ENCODE results near the gene CDK6.

The CDK6 gene

DNA sequence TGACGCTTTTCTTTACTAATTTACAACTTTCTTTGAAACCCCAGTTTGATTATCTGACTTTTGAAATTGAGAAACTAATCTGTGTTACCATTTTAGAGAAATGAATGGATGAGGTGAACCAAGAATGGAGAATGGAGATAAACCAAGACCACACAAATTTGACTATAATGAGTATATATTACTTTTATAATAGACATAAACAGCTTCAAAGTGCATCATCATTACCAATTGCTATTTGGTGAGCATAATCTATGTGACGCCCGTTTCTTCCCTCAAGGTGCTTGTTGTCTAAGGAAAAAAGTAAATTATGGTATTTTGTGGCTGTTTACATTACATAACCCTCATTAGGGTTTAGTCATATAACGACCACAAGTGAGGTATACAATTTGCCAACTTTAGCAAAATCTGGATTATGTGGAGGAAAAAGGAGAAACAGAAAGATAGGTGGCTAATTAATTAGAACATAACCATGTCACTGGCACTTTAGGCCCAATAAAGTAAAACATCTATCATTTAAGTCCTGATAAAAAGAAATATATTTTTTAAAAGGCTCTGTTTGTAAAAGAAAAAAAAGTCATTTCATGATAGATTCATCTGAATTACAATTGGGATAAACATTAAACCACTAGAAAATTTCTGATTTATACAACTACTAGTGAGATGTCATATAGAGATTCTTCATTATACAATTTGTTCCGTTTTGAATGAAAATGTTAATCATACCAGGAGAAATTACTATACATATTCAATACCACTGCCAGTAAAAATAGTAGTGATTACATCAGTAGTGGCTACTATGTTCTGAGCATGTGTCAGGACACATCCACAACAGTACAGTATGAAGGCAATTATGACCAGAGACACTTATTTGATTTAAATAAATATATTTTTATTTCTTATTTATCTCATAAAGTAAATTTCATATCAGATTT lies 128.0 kb downstream of the CDK6 start:
- no peak for DNase-seq (ENCODE audit: low spot score)

DNA sequence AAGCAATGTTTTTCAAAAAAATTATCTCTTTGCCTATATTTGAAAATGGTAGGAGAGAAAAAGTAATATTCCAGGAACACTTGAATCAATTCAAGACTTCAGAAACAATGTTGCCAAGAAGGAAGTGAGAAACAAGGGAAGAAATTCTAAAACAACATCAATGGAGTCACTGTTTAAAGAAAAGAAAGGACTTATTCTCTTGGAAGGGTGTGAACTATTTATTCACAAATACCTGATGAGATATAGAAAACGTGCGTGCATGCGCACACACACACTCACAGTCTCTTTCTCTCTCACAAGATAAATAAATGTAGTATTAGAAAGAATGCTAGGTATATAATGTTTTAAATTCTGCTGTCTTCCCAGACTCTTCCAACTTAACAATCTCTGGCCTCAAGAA lies 128.9 kb downstream of the CDK6 start:
- no peak for DNase-seq (ENCODE audit: low spot score)

- no peak for DNase-seq (ENCODE audit: low spot score)
Observed at GRCh38 chr7:92706563-92706962, 129.8 kb downstream of the CDK6 start.

- DNase-seq (ENCODE audit: low spot score): no peak
Observed at GRCh38 chr7:92705831-92706230, 130.5 kb downstream of the CDK6 start.

DNA sequence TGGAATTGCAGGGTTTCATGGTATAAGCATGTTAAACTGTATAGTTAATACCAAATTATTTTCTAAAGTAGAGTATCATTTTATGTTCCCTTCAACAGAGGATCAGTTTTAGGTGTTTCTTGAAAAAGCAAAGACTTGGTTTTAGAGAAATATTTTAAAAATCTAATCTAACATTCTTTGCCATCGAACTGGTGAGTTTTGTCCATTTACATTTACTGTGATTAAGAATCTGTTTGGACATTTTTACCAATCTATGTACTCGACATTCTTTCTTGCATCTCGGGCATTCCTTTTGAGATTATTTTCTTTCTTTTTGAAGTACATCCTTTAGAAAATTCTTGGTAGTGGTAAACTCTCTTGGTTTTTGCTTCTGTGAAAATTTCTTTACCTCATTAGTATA lies 131.5 kb downstream of the CDK6 start:
- DNase-seq (ENCODE audit: low spot score): no peak

GRCh38 chr7:92702535-92702934 lies 133.8 kb downstream of the CDK6 start:
- no peak for DNase-seq (ENCODE audit: low spot score)

DNA sequence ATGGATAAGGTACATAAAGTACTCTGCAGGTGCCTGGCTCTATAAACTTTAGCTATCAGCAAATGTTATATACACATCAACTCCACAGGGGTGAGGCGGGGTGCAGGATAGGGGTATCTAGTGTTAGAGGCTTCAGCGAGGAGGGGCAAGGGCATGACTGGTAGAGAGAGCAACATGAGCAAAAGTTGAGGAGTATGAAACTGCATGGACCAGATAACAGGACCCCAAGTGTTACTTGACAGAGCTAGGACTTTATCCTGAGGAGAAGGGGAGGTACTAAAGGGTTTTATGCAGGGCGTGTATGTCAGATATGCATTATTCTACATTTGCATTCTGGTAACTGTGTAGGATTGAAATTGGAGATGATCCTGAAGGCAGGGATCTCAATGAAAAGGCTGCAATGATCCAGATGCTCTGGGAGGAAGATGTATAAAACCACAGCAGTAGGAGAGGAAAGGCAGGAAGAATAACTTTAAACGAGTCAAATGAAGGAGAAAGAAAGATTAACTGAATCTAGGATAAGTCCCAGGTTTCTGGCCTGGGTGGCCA lies 136.3 kb downstream of the CDK6 start:
- DNase-seq (ENCODE audit: low spot score): no peak

- DNase-seq (ENCODE audit: low spot score): no peak
Observed at GRCh38 chr7:92699560-92699959, 136.8 kb downstream of the CDK6 start.

- no peak for DNase-seq (ENCODE audit: low spot score)
Observed at GRCh38 chr7:92698237-92698841, 138.0 kb downstream of the CDK6 start.

GRCh38 chr7:92697414-92697813 lies 139.0 kb downstream of the CDK6 start:
- no peak for DNase-seq (ENCODE audit: low spot score)

DNA sequence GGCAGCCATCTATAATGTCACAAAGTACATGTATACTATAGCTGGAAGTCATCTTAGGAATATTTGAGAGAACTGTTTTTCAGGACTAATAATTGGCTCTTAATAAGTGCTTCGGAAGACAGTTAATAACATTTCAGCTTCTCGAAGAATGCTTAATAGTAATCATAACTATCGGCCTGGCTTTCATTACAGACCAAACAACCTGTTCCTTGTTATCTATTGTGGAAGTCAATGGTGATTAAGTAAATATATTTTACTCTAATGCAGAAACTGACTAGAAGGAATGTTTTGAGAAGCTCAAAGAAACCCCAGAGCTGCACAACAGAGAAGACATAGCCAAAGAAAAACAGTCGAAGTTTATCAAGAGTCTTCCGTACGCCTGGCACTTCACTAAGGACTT lies 139.4 kb downstream of the CDK6 start:
- DNase-seq (ENCODE audit: low spot score): no peak

DNA sequence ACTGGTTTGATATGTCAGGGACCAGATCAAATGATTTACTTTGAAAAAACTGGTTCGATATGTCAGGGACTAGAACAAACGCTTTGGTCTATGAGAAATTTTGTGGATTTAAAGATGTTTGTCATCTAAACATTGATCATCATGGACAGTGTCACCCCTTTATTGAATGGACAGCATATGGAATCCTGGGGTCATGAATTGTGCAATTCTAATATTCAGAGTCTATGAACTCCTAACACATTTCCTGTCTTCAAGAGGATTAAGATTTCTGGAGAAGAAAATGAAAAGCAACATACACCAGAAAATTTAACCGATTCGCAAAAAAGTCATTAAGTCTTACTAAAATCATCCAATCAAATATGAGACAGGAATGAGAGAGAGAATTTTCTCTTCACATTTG lies 139.8 kb downstream of the CDK6 start:
- no peak for DNase-seq (ENCODE audit: low spot score)

GRCh38 chr7:92695308-92696261 lies 140.8 kb downstream of the CDK6 start:
- DNase-seq (ENCODE audit: low spot score): no peak

GRCh38 chr7:92694211-92694610 lies 142.2 kb downstream of the CDK6 start:
- no peak for DNase-seq (ENCODE audit: low spot score)

- DNase-seq (ENCODE audit: low spot score): no peak
Observed at GRCh38 chr7:92693519-92693918, 142.9 kb downstream of the CDK6 start.

DNA sequence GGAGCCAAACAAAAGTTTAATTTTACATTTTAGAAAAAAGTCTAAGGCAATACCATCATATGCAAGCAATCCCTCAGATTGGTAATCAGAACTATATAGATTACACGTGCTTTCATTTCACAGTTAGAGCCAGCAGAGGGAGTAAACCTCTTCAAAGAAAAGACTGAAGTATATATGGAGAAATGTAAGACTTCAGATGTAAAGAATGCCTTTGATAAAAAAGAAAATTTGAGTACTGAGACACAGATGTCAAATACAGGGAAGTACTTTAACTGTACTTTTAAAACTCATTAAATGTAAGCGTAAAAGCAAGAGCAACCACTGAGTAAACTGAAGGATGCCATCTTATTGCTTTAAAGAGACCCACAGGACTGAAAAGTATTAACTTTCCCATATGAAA lies 144.8 kb downstream of the CDK6 start:
- DNase-seq (ENCODE audit: low spot score): peak; percentile 86

- DNase-seq (ENCODE audit: low spot score): no peak
Observed at GRCh38 chr7:92685136-92686042, 151.0 kb downstream of the CDK6 start.

DNA sequence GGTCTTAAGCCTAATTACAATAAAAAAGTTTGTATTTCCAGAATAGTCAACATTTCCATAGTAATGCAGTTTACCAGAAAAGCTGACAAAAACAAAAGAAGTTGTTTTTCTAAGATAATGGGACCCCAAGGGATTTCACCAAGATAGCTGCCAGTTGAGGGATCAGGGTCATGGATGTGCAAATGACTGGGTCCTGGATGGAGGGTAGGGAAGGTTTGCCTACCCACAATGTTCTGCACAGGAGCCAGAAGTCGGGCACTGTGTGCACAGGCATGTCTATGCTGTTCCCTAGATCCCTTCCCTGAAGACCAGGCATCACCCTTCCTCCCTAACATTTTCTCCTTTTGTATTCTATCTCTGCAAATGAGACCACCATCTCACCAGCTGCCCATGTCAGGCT lies 152.1 kb downstream of the CDK6 start:
- no peak for DNase-seq (ENCODE audit: low spot score)

DNA sequence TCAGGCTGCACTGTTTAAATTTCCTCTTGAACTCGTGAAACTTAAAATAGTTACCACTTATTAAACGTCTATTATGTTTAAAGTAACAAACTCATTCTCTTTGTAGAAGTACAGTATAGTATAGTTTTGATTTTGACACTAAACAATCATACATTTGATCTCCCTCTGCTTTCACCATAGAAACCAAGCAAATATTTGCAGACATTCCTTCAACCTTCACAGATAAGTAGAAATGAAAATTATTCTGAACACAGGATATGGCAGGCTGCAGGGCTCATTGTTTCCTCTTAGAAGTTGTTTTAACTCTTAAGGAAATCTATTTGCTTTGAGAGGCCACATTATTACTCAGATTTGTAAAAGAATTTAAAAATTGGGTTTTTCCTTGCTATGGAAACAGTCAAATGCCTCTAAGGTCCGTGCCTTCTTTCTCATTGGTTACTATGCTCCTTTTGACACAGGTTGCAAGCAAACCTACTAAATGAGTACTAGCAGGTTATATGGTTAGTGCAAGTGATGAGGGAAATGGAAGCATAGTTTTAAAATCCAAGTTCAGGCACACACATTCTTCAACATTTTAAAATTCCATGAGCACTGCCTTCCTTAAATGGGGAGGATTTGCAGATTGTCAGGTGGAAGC lies 153.4 kb downstream of the CDK6 start:
- no peak for DNase-seq (ENCODE audit: low spot score)

DNA sequence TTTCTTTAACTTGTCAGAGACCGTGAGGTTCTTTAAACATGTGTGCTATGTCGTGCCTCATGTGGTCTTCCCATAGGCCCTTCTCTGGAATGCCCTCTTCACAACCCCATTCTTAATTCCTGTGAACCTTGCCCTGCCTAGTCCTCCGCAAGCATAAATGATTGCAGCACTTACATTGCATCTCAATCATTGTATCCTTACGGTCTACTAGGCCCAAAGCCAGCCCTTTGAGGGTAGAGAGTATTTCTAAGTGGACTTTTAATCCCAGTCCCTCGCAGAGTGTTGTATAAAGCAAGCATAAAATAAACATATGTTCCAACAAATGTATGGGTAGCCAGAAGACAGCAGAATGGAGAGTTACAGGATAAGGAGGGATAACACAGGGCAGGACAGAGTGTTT lies 154.0 kb downstream of the CDK6 start:
- DNase-seq (ENCODE audit: low spot score): no peak

DNA sequence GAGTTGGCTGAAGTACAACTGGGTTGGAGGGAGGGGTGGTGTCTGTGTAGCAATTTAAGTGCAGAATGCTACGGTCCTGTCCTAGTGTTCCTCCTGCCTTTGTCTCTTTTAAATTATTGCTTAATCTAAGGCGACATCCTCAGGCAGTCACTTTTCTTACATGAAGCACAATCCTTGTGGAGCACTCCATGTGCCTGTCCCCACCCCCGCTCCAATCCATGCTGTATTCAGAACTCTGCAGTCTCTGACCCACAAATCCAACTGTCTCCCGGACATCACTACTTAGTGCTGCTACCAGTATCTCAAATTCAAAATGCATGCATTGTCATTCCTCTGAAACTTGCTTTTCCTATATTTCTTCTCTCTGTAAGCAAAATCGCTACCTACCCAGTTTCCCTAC lies 154.7 kb downstream of the CDK6 start:
- DNase-seq (ENCODE audit: low spot score): no peak
